Body of pancreas (tissue), 4 donors: ENCODE data around the gene ABCC4.

Source experiments
- CTCF ChIP-seq, 7 experiments: fragments of 450-650 bp in 4 of 7; fragments of 200-600 bp in 3 of 7; sonication (generic) in 3 of 7; IDR thresholded peaks; one replicate each; pipeline ENCODE4 v1.5.1; 2016 to 2019; ENCODE audit warnings: antibody characterized with exemption in 7 of 7
- POLR2A ChIP-seq, 3 donors: fragments of 450-650 bp; IDR thresholded peaks; one replicate each; pipeline ENCODE4 v1.6.1; 2016; ENCODE audit warnings: antibody characterized with exemption in 3 of 3, mild to moderate bottlenecking in 2 of 3

- TF ChIP-seq CTCF (IDR thresholded peaks at IDR 0.05) (no peak), POLR2A (IDR thresholded peaks at IDR 0.05) (no peak)
These were observed 251.5 kb downstream of the ABCC4 start for GRCh38 chr13:95049772-95050171.
